HepG2 (cell line): ENCODE results near the gene PC. TPM values are rescaled to one million over a fixed set of nuclear protein-coding genes. Genes with fewer than 3 reads are reported as not detected.

Experiments used
- CREM ChIP-seq, 2 experiments: sonication (generic) in 1 of 2; formaldehyde crosslinking in 1 of 2; IDR thresholded peaks; 2 replicates each; pipeline versions ENCODE4 v1.4.0 to v1.6.1; 2016 to 2020; ENCODE audit warnings: antibody characterized with exemption in 1 of 2, mild to moderate bottlenecking in 1 of 2, missing genetic modification reagents in 1 of 2
- GABPB1 ChIP-seq: IDR thresholded peaks from 2 replicates; pipeline ENCODE4 v1.6.1; 2016; ENCODE audit warnings: mild to moderate bottlenecking, missing genetic modification reagents, moderate library complexity, missing compliant biosample characterization
- GATAD1 ChIP-seq: IDR thresholded peaks from 2 replicates; pipeline ENCODE4 v1.6.1; 2016; ENCODE audit warnings: missing genetic modification reagents, missing compliant biosample characterization
- HES4 ChIP-seq: sonication (generic); formaldehyde crosslinking; IDR thresholded peaks from 2 replicates; pipeline ENCODE4 v1.9.0; 2021; ENCODE audit warnings: mild to moderate bottlenecking, missing genetic modification reagents, borderline replicate concordance
- HMG20B ChIP-seq: conservative IDR thresholded peaks from 2 replicates; pipeline ENCODE4 v1.6.1; 2016; ENCODE audit warnings: missing genetic modification reagents, missing compliant biosample characterization
- HOXA7 ChIP-seq: sonication (generic); formaldehyde crosslinking; IDR thresholded peaks from 2 replicates; pipeline ENCODE4 v1.8.1; 2022; ENCODE audit warnings: mild to moderate bottlenecking, missing genetic modification reagents, moderate library complexity
- MED13 ChIP-seq: sonication (generic); formaldehyde crosslinking; IDR thresholded peaks from 2 replicates; pipeline ENCODE4 v1.5.0; 2020; ENCODE audit warnings: missing genetic modification reagents
- NFKBIZ ChIP-seq: IDR thresholded peaks from 2 replicates; pipeline ENCODE4 v1.6.1; 2018; ENCODE audit warnings: missing genetic modification reagents, missing compliant biosample characterization
- NONO ChIP-seq, 2 experiments: fragments of 450-650 bp in 1 of 2; sonication (generic) in 1 of 2; formaldehyde crosslinking in 1 of 2; IDR thresholded peaks in 1 of 2; conservative IDR thresholded peaks in 1 of 2; 2 replicates each; pipeline versions ENCODE4 v1.6.1 to v1.8.0; 2017 to 2022; ENCODE audit warnings: mild to moderate bottlenecking in 1 of 2, missing genetic modification reagents in 1 of 2, moderate library complexity in 1 of 2
- NPAS2 ChIP-seq: sonication (generic); formaldehyde crosslinking; IDR thresholded peaks from 2 replicates; pipeline ENCODE4 v1.8.0; 2022; ENCODE audit warnings: mild to moderate bottlenecking, missing genetic modification reagents, borderline replicate concordance
- NR2C2 ChIP-seq: sonication (generic); formaldehyde crosslinking; IDR thresholded peaks from 2 replicates; pipeline ENCODE4 v1.4.0; 2020; ENCODE audit warnings: missing genetic modification reagents, mild to moderate bottlenecking, moderate library complexity, borderline replicate concordance
- NR2F2 ChIP-seq: IDR thresholded peaks from 2 replicates; pipeline ENCODE4 v1.6.1; 2012; ENCODE audit warnings: low read depth, inconsistent platforms, borderline replicate concordance
- PRMT3 ChIP-seq: sonication (generic); formaldehyde crosslinking; IDR thresholded peaks from 2 replicates; pipeline ENCODE4 v1.8.1; 2022; ENCODE audit warnings: low read depth, mild to moderate bottlenecking, moderate library complexity, missing genetic modification reagents, borderline replicate concordance
- RFXANK ChIP-seq: IDR thresholded peaks from 2 replicates; pipeline ENCODE4 v1.6.1; 2016
- RNF2 ChIP-seq: fragments of 450-650 bp; conservative IDR thresholded peaks from 2 replicates; pipeline ENCODE4 v1.6.1; 2016; ENCODE audit warnings: low read depth
- SAFB2 ChIP-seq: sonication (generic); formaldehyde crosslinking; IDR thresholded peaks from 2 replicates; pipeline ENCODE4 v1.5.1; 2020; ENCODE audit warnings: missing genetic modification reagents, low read depth, mild to moderate bottlenecking, borderline replicate concordance
- SRSF1 ChIP-seq: fragments of 200-400 bp; formaldehyde crosslinking; optimal IDR thresholded peaks from 2 replicates; pipeline ENCODE3; 2017; ENCODE audit warnings: mild to moderate bottlenecking, low read depth, low read length, moderate library complexity
- XBP1 ChIP-seq: sonication (generic); formaldehyde crosslinking; IDR thresholded peaks from 2 replicates; pipeline ENCODE4 v1.5.0; 2020; ENCODE audit warnings: missing genetic modification reagents
- ZNF589 ChIP-seq: sonication (generic); formaldehyde crosslinking; conservative IDR thresholded peaks from 2 replicates; pipeline ENCODE4 v1.8.0; 2022; ENCODE audit warnings: mild to moderate bottlenecking, moderate library complexity, missing genetic modification reagents
- ZNF652 ChIP-seq: IDR thresholded peaks from 2 replicates; pipeline ENCODE4 v1.6.1; 2016; ENCODE audit warnings: low read depth, borderline replicate concordance
- ZNF83 ChIP-seq: sonication (generic); formaldehyde crosslinking; IDR thresholded peaks from 2 replicates; pipeline ENCODE4 v1.4.0; 2020; ENCODE audit warnings: missing genetic modification reagents, mild to moderate bottlenecking, borderline replicate concordance
- ZSCAN12 ChIP-seq: sonication (generic); formaldehyde crosslinking; IDR thresholded peaks from 2 replicates; pipeline ENCODE4 v1.9.0; 2021; ENCODE audit warnings: mild to moderate bottlenecking, missing genetic modification reagents
- ZSCAN21 ChIP-seq: sonication (generic); formaldehyde crosslinking; IDR thresholded peaks from 2 replicates; pipeline ENCODE4 v1.8.0; 2022; ENCODE audit warnings: mild to moderate bottlenecking, missing genetic modification reagents, moderate library complexity, borderline replicate concordance
- polyA plus RNA-seq, 8 experiments: library from polyadenylated mRNA; depleted of rRNA in 3 of 8; stranded (reverse) in 7 of 8; unstranded in 1 of 8; fragments of >200 nt; fragmentation: Illumina TruSeq in 4 of 8; extraction: Trizol in 4 of 8; gene quantifications; 2 replicates each; pipeline versions ENCODE4 v1.2.1 to v1.2.3, GENCODE V29; 2011 to 2016; ENCODE audit warnings: low read depth in 4 of 8, missing spikeins in 1 of 8, mixed read lengths in 1 of 8; ENCODE audit not compliant: insufficient read depth in 1 of 8
- total RNA-seq, 5 experiments: library from RNA; depleted of rRNA; stranded (reverse); fragments of >200 nt; fragmentation: Illumina TruSeq; extraction: Trizol; gene quantifications; 2 replicates each; pipeline ENCODE4 v1.2.3, GENCODE V29; 2016; ENCODE audit warnings: low read depth in 1 of 5
- TF ChIP-seq, protein P1 (sequence below): IDR thresholded peaks from 2 replicates; pipeline ENCODE4 v1.6.1; 2012; ENCODE audit warnings: low read depth, low read length, improper control_type of control experiment
- TF ChIP-seq, protein P2 (sequence below): sonication (generic); formaldehyde crosslinking; IDR thresholded peaks from 2 replicates; pipeline ENCODE4 v1.5.1; 2020; ENCODE audit warnings: mild to moderate bottlenecking, missing genetic modification reagents, moderate library complexity

PC gene
- total and polyA plus RNA-seq, 2 of the 13 experiments (the other 11 are each of a cell fraction or from before 2014, with no cell fraction given) = 29.0 to 39.0 TPM

DNA sequence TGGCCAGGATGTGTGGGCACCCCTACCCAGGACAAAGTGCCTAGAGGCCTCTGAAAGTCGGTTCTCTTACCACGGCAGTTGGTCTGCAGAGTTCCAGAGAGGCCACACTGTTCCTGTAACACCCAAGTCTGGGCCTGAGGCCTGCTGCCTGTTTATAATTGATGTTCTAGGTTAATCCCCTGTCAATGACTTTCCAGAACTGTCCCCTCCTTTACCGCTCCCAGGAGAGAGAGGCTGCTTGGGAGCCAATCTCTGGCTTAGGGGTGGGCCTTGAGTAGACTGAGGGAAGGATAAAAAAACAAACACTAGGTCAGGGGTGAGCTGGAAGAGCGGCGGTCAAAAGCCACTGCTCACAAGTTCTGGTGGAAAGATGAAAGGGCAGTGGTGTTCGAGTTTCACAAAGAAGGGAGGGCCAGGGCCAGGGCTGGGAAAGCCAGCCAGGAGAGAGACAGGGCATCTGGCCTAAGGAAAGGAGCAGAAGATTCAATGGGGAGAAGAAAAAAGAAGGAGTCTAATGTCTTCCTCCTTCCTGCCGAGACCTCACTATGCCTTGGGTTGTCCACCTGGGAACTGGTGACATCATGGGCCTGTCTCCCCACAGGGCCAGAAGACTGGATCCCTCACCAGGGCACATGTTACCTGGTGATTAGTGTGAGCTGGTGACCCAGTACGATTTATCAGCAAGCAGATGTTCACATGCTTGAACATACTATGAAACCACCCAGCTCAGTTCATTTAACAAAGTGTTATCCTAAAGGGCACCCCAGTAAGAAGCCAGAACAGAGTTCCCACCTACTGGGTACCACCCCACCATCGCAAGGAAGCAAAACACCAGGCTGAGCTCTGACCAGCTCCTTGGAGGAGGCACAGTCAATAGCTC, 50.2 kb downstream of the PC start (continued):
- TF ChIP-seq NR2C2 (CRISPR knock-in tag) (peak; percentile 65), SRSF1 (no peak), NFKBIZ (CRISPR knock-in tag) (no peak), HES4 (CRISPR knock-in tag) (no peak), PRMT3 (CRISPR knock-in tag) (no peak), NR2F2 (peak; percentile 67), HOXA7 (CRISPR knock-in tag) (no peak), XBP1 (CRISPR knock-in tag) (no peak), ZSCAN12 (CRISPR knock-in tag) (no peak), GATAD1 (CRISPR knock-in tag) (no peak), NONO (IDR thresholded peaks at IDR 0.05) (no peak), NONO (CRISPR knock-in tag; conservative IDR thresholded peaks at IDR 0.05) (no peak), ZNF83 (CRISPR knock-in tag) (no peak), HMG20B (CRISPR knock-in tag) (0 out of 2 replicates have a peak, but pooled peaks have one; percentile 47), ZSCAN21 (CRISPR knock-in tag) (no peak), RNF2 (no peak), MED13 (no peak), NPAS2 (CRISPR knock-in tag) (no peak), ZNF589 (no peak), SAFB2 (CRISPR knock-in tag) (no peak), ZNF652 (CRISPR knock-in tag) (peak; percentile 27; the same call in 1 of the 2 replicates), GABPB1 (CRISPR knock-in tag) (no peak), CREM (IDR thresholded peaks at IDR 0.05) (peak; percentile 36; the same call in 1 of the 2 replicates), CREM (CRISPR knock-in tag; IDR thresholded peaks at IDR 0.05) (no peak), RFXANK (CRISPR knock-in tag) (no peak)
- TF ChIP-seq, protein P1, sequence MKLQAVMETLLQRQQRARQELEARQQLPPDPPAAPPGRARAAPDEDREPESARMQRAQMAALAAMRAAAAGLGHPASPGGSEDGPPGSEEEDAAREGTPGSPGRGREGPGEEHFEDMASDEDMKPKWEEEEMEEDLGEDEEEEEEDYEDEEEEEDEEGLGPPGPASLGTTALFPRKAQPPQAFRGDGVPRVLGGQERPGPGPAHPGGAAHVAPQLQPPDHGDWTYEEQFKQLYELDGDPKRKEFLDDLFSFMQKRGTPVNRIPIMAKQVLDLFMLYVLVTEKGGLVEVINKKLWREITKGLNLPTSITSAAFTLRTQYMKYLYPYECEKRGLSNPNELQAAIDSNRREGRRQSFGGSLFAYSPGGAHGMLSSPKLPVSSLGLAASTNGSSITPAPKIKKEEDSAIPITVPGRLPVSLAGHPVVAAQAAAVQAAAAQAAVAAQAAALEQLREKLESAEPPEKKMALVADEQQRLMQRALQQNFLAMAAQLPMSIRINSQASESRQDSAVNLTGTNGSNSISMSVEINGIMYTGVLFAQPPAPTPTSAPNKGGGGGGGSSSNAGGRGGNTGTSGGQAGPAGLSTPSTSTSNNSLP = no peak
- TF ChIP-seq, protein P2, sequence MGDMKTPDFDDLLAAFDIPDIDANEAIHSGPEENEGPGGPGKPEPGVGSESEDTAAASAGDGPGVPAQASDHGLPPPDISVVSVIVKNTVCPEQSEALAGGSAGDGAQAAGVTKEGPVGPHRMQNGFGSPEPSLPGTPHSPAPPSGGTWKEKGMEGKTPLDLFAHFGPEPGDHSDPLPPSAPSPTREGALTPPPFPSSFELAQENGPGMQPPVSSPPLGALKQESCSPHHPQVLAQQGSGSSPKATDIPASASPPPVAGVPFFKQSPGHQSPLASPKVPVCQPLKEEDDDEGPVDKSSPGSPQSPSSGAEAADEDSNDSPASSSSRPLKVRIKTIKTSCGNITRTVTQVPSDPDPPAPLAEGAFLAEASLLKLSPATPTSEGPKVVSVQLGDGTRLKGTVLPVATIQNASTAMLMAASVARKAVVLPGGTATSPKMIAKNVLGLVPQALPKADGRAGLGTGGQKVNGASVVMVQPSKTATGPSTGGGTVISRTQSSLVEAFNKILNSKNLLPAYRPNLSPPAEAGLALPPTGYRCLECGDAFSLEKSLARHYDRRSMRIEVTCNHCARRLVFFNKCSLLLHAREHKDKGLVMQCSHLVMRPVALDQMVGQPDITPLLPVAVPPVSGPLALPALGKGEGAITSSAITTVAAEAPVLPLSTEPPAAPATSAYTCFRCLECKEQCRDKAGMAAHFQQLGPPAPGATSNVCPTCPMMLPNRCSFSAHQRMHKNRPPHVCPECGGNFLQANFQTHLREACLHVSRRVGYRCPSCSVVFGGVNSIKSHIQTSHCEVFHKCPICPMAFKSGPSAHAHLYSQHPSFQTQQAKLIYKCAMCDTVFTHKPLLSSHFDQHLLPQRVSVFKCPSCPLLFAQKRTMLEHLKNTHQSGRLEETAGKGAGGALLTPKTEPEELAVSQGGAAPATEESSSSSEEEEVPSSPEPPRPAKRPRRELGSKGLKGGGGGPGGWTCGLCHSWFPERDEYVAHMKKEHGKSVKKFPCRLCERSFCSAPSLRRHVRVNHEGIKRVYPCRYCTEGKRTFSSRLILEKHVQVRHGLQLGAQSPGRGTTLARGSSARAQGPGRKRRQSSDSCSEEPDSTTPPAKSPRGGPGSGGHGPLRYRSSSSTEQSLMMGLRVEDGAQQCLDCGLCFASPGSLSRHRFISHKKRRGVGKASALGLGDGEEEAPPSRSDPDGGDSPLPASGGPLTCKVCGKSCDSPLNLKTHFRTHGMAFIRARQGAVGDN (CRISPR knock-in tag) = no peak
